GM21786 (cell line): ENCODE measurements around the gene ABCA9.
"Not testable (repeated sequence)": the region's sequence is repeated elsewhere in the genome, so short reads cannot be mapped to it uniquely, and the experiment has no call there.

Source experiments
- ATAC-seq: cut with Tn5 transposase; IDR thresholded peaks from one replicate; pipeline ENCODE4 v1.9.1; 2021; ENCODE audit not compliant: unreplicated experiment

ABCA9 gene

GRCh38 chr17:69042308-69042707, 18.4 kb downstream of the ABCA9 start:
- no peak for ATAC-seq

GRCh38 chr17:69031839-69032238, 28.9 kb downstream of the ABCA9 start:
- ATAC-seq = no peak

- ATAC-seq = no peak
These were observed 30.6 kb downstream of the ABCA9 start for GRCh38 chr17:69030169-69030568.

- no peak for ATAC-seq
These were observed 42.0 kb downstream of the ABCA9 start for GRCh38 chr17:69018687-69019086.

GRCh38 chr17:69018022-69018615, 42.6 kb downstream of the ABCA9 start:
- no peak for ATAC-seq

- ATAC-seq = no peak
These were observed 45.1 kb downstream of the ABCA9 start for GRCh38 chr17:69015631-69016030.

- ATAC-seq = no peak
These were observed 47.6 kb downstream of the ABCA9 start for GRCh38 chr17:69012895-69013805.

GRCh38 chr17:69009930-69010329, 50.8 kb downstream of the ABCA9 start:
- no peak for ATAC-seq

GRCh38 chr17:69004759-69005158, 56.0 kb downstream of the ABCA9 start:
- ATAC-seq = not testable (repeated sequence)

GRCh38 chr17:68999743-69000142, 61.0 kb downstream of the ABCA9 start:
- not testable (repeated sequence) for ATAC-seq

GRCh38 chr17:68993112-68993511, 67.6 kb downstream of the ABCA9 start:
- ATAC-seq = no peak

GRCh38 chr17:68987966-68988365, 72.8 kb downstream of the ABCA9 start:
- ATAC-seq = no peak

GRCh38 chr17:68981288-68981687, 79.4 kb downstream of the ABCA9 start:
- ATAC-seq = peak; percentile 70

GRCh38 chr17:68973098-68973846, 87.5 kb downstream of the ABCA9 start:
- ATAC-seq = no peak

GRCh38 chr17:68972119-68972704, 88.5 kb downstream of the ABCA9 start:
- ATAC-seq = no peak

- no peak for ATAC-seq
These were observed 91.6 kb downstream of the ABCA9 start for GRCh38 chr17:68969101-68969500.

- no peak for ATAC-seq
These were observed 96.8 kb downstream of the ABCA9 start for GRCh38 chr17:68963958-68964357.

- no peak for ATAC-seq
These were observed 99.4 kb downstream of the ABCA9 start for GRCh38 chr17:68961214-68961882.

- ATAC-seq = not testable (repeated sequence)
These were observed 101.6 kb downstream of the ABCA9 start for GRCh38 chr17:68959117-68959516.

- ATAC-seq = no peak
These were observed 102.8 kb downstream of the ABCA9 start for GRCh38 chr17:68957944-68958343.
